ENCODE measurements around the gene KLHL35. TPM values are rescaled to one million over a fixed set of nuclear protein-coding genes. Genes with fewer than 3 reads are reported as not detected.

Gene KLHL35
- total RNA-seq, 1 donor from 2014 or later = 12.5 TPM

DNA sequence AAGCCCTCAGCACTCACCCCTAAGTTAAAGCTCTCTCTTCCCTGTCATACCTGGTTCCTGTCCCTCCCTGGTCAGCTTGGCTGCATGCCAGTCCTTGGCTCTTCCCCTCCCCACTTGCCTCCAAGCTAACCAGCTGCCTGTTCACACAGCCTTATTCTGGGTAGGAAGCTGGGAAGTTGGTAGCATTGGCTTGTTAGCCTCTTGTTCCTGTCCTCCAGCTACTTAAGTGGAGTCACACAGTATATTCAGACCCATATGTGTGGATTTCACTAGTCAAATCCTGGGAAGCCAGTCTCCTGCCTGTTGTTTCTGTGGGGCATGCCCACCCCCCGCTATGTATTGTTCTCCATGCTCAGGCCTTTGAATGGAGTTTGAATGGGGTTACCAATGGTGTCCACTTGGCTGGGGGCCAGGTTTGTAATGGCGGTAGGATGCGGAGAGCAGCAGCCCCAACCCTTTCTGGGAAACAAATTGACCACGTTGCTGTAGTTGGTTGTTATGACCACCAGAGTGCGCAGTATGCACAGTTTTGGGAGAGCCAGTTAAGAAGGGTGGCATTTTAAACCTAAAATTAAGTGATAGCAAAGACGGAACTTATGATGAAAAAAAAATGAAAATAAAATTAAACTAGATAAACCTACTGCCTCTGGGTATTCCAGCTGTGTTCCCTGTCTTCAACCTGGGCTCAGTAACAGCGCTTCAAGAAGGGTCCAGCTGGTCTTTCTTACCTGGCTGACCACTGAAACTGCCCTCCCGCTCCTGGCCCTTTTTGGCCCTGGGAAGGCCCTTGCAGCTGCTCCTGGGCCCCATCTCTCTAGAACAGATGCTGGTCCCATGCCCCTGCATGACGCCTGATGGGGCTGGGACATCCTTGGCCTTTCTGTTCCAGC, 44.4 kb downstream of the KLHL35 start:
- no peaks in the 10 kb centered on the region for H3K36me3 Mint-ChIP-seq (ENCODE audit: low read depth)
- DNase-seq (ENCODE audit: low spot score) = no peak
- no peaks in the 10 kb centered on the region for H3K9me3 Mint-ChIP-seq (ENCODE audit: low read depth)
- TF ChIP-seq CTCF (IDR thresholded peaks at IDR 0.05) = peak; percentile 93
- no peaks in the 10 kb centered on the region for H3K27me3 Mint-ChIP-seq (ENCODE audit: low read depth)
- no peak overlapping the region for H3K27ac Mint-ChIP-seq (ENCODE audit: unreplicated experiment)
- no peak overlapping the region for H3K4me3 Mint-ChIP-seq (ENCODE audit: unreplicated experiment)
- H3K4me1 Mint-ChIP-seq (ENCODE audit: low read depth) = peaks cover 11% of the 10 kb centered on the region

- TF ChIP-seq CTCF (IDR thresholded peaks at IDR 0.05) = no peak
- no peak overlapping the region for H3K4me3 Mint-ChIP-seq (ENCODE audit: unreplicated experiment)
- H3K27ac Mint-ChIP-seq (ENCODE audit: unreplicated experiment) = no peak overlapping the region
- DNase-seq (ENCODE audit: low spot score) = no peak
- H3K27me3 Mint-ChIP-seq (ENCODE audit: low read depth) = no peaks in the 10 kb centered on the region
- H3K36me3 Mint-ChIP-seq (ENCODE audit: low read depth) = no peaks in the 10 kb centered on the region
- H3K9me3 Mint-ChIP-seq (ENCODE audit: low read depth) = no peaks in the 10 kb centered on the region
- peaks cover 11% of the 10 kb centered on the region for H3K4me1 Mint-ChIP-seq (ENCODE audit: low read depth)
These were observed 45.2 kb downstream of the KLHL35 start for GRCh38 chr11:75387736-75388294.

DNA sequence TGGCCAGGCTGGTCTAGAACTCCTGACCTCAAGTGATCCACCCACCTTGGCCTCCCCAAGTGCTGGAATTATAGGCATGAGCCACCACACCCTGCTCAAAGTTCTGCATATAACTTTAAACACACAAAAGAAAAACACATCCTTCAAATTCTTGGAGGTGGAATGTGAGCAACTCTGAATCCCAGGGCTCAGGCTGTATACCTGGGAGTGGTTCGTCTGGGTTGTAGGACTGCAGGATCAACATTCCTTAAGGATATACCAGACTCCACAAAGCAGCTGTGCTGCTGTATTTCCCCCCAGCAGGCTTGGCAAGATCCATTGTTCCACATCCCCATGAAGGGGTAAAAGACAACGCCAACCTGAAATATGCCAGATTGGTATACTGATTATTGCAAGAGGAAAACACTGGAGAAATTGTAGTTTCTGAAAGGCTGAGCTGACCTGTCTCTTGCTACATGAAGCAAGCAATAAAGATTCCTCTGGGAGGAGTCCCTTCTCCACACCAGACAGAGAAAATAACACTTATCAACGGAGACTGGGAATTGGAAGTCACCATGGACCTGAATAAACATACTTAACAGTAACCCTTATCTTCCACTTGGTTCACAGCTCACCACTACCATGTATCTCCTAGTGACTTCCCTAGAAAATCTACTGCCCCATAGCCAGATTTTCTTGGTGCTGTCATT, 45.9 kb downstream of the KLHL35 start:
- peaks cover 11% of the 10 kb centered on the region for H3K4me1 Mint-ChIP-seq (ENCODE audit: low read depth)
- H3K4me3 Mint-ChIP-seq (ENCODE audit: unreplicated experiment) = no peak overlapping the region
- H3K9me3 Mint-ChIP-seq (ENCODE audit: low read depth) = no peaks in the 10 kb centered on the region
- no peaks in the 10 kb centered on the region for H3K36me3 Mint-ChIP-seq (ENCODE audit: low read depth)
- peak overlapping the region; percentile 61 for H3K27ac Mint-ChIP-seq (ENCODE audit: unreplicated experiment)
- TF ChIP-seq CTCF (IDR thresholded peaks at IDR 0.05) = no peak
- H3K27me3 Mint-ChIP-seq (ENCODE audit: low read depth) = no peaks in the 10 kb centered on the region
- no peak for DNase-seq (ENCODE audit: low spot score)

DNA sequence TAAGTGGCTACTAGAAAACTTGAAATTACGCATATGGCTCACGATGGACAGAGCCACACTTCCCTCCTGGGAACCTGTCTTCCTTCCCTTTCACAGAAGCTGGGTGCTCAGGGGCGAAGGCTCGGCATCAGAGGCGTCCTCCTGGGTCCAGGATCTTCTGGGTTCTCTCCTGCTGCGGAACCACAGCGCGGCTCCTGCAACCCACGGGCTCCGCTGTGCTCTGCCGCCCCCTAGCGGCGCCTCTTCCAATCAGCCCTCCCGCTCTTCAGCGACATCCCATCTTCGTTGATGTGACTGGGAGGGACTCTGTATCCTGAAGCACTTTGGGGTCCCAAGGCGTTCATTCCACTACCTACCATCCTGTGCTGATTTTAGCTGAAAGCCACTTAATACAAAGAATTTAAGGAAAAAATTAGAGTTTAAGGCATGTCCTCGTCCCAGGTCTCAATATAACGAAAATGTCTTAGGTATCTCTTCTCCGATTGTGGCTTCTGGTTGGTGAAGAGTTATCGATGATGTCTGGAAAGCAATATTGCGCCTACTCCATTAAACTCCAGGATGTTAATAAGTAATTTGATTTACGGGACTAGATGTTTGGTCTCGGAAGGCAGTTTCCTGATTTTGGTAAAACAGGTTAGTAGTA, 48.4 kb downstream of the KLHL35 start:
- H3K27me3 Mint-ChIP-seq (ENCODE audit: low read depth) = no peaks in the 10 kb centered on the region
- H3K4me3 Mint-ChIP-seq (ENCODE audit: unreplicated experiment) = peak overlapping the region; percentile 49
- H3K9me3 Mint-ChIP-seq (ENCODE audit: low read depth) = no peaks in the 10 kb centered on the region
- H3K4me1 Mint-ChIP-seq (ENCODE audit: low read depth) = peaks cover 26% of the 10 kb centered on the region
- no peak for DNase-seq (ENCODE audit: low spot score)
- peak; percentile 99 for TF ChIP-seq CTCF (IDR thresholded peaks at IDR 0.05)
- H3K27ac Mint-ChIP-seq (ENCODE audit: unreplicated experiment) = no peak overlapping the region
- H3K36me3 Mint-ChIP-seq (ENCODE audit: low read depth) = no peaks in the 10 kb centered on the region

- no peaks in the 10 kb centered on the region for H3K27me3 Mint-ChIP-seq (ENCODE audit: low read depth)
- H3K9me3 Mint-ChIP-seq (ENCODE audit: low read depth) = no peaks in the 10 kb centered on the region
- H3K27ac Mint-ChIP-seq (ENCODE audit: unreplicated experiment) = no peak overlapping the region
- H3K4me3 Mint-ChIP-seq (ENCODE audit: unreplicated experiment) = no peak overlapping the region
- H3K36me3 Mint-ChIP-seq (ENCODE audit: low read depth) = no peaks in the 10 kb centered on the region
- no peak for DNase-seq (ENCODE audit: low spot score)
- TF ChIP-seq CTCF (IDR thresholded peaks at IDR 0.05) = no peak
- peaks cover 26% of the 10 kb centered on the region for H3K4me1 Mint-ChIP-seq (ENCODE audit: low read depth)
These were observed 49.8 kb downstream of the KLHL35 start for GRCh38 chr11:75383246-75383645.
